ENCODE measurements around the gene PRDM5.

The PRDM5 gene

DNA sequence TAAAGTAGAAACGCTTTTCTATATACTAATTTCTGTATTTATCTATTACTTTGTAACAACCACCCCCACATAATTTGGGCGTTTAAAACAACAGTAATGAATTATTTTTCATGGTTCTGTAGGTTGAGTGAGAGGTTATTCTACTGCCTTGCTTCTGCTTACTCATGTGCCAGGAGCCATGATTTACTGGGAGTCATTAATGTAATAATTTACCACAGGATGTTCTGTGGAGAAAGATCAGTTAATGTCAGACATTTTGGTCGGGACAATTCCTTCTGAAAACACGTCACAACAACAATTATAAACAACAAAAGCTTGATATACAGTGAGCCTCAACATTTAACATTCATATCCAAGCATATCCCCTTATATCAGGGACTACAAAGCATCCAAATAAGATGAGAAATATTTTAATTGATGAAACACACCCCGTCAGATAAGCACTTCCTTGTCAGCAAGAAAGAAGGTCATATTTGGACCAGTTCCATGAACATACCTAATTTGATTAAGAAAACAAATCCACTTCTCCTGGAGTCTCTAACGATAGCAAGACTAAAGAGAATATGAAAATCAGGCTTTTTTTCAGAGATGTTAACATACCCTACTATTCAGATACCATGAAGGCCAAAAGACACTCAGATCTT, 238.5 kb downstream of the PRDM5 start:
- TF ChIP-seq, protein P1, sequence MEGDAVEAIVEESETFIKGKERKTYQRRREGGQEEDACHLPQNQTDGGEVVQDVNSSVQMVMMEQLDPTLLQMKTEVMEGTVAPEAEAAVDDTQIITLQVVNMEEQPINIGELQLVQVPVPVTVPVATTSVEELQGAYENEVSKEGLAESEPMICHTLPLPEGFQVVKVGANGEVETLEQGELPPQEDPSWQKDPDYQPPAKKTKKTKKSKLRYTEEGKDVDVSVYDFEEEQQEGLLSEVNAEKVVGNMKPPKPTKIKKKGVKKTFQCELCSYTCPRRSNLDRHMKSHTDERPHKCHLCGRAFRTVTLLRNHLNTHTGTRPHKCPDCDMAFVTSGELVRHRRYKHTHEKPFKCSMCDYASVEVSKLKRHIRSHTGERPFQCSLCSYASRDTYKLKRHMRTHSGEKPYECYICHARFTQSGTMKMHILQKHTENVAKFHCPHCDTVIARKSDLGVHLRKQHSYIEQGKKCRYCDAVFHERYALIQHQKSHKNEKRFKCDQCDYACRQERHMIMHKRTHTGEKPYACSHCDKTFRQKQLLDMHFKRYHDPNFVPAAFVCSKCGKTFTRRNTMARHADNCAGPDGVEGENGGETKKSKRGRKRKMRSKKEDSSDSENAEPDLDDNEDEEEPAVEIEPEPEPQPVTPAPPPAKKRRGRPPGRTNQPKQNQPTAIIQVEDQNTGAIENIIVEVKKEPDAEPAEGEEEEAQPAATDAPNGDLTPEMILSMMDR (IDR thresholded peaks at IDR 0.05; ENCODE audit: low read length, missing control alignments) = no peak
- no peak for DNase-seq (ENCODE audit: low read depth)
- H3K4me3 ChIP-seq (replicated peaks; ENCODE audit: low read depth, low read length) = no peak overlapping the region

DNA sequence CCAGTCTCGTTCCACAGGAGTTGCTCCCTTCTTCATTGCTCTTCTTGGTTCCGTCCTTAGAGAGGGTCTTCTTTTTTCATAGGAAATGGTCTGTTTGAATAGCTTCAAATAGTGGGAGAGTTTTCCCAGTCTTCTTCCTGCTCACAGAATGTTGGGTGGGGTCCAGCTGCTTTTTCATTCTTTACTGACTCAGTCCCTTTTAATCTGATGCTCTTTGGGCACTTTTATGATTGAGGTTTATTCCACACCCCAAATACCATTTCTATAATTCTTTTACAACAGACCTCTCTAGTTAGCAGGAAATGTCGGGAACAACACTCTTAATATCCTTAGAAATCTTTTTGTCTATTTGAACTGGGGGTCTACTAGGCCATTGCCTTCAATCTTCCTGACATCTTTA, 239.5 kb downstream of the PRDM5 start:
- DNase-seq (ENCODE audit: low read depth) = no peak
- no peak overlapping the region for H3K4me3 ChIP-seq (replicated peaks; ENCODE audit: low read depth, low read length)
- TF ChIP-seq, protein P1 (IDR thresholded peaks at IDR 0.05; ENCODE audit: low read length, missing control alignments) = no peak

DNA sequence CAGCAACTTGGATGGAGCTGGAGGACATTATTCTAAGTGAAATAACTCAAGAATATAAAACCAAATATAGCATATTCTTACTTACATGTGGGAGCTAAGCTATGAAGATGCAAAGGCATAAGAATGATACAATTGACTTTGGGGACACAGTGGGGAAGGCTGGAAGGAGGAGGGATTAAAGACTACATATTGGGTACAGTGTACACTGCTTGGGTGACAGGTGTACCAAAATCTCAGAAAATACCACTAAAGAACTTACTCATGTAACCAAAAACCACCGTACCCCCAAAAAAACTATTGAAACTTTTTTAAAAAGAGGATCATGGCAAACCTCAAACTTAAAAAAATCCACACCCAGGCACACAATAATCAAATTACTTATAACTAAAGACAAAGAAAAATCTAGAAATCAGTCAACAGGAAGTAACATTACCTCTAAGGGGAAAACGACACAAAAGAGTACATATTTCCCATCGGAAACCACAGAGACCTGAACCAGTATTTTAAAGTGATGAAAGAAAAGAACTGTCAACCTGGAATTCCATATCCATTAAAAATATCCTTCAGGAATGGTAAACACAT, 241.8 kb downstream of the PRDM5 start:
- TF ChIP-seq, protein P1 (IDR thresholded peaks at IDR 0.05; ENCODE audit: low read length, missing control alignments) = no peak
- H3K4me3 ChIP-seq (replicated peaks; ENCODE audit: low read depth, low read length) = no peak overlapping the region
- DNase-seq (ENCODE audit: low read depth) = no peak

DNA sequence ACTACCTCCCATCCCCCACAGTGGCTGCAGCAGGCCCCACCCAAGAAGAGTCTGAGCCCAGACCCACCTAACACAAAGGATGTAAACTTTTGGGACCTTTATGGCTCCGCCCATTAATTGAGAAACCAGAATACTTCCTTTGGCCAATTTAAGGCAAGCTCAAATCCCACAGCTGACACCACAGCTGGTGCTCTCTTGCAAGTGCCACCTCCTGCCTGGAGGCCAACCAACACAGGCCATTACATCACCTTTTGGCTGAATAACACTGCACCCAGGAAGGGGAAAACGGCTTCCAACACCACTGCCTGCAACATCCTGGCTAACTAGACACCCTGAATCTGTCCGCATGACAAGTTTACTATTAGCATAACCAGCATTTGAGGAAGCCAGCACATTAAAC, 248.8 kb downstream of the PRDM5 start:
- DNase-seq (ENCODE audit: low read depth) = no peak
- H3K4me3 ChIP-seq (replicated peaks; ENCODE audit: low read depth, low read length) = no peak overlapping the region
- TF ChIP-seq, protein P1 (IDR thresholded peaks at IDR 0.05; ENCODE audit: low read length, missing control alignments) = no peak

DNA sequence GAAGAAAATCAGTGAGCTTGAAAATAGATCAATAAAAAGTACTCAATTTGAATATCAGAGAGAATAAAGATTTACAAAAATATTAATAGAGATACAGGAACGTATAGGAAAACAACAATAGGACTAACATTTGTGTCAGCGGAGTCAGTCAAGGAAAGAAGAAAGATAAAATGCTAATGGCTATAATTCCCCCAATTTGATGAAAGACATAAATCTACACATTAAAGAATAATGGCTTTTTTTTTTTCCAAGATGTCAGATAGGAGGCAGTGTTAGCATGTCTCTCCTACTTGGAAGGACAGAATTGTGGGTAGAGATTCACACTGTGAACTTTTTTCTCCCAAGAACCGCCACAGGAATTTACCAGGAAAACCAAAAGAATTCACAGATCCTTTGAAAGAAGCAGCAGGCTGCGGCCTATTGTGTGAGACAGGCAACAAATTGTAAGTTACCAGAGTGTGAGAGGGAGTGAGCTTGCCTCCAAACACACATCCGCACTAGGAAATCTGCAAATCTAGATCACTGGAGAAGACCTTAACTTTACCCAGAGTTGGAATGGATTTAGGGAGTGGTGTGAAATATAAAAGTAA, 249.9 kb downstream of the PRDM5 start:
- DNase-seq (ENCODE audit: low read depth) = no peak
- H3K4me3 ChIP-seq (replicated peaks; ENCODE audit: low read depth, low read length) = no peak overlapping the region
- TF ChIP-seq, protein P1 (IDR thresholded peaks at IDR 0.05; ENCODE audit: low read length, missing control alignments) = no peak

DNA sequence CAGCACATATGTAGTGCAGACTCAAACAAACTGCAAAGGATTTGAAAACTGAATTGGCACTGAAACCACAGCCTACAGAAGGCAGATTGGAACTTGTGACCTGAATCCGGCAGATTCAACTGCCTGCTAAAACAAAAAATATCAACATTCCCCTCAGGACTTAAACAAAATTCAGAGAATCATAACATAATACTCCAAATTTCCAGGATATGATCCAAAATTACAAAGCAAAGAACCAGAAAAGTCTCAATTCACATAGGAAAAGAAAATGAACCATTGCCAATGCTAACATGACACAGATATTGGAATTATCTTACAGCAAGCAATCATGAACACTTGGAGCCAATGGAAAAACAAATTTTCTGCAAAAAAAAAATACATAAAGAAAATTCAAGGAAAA, 250.4 kb downstream of the PRDM5 start:
- TF ChIP-seq, protein P1 (IDR thresholded peaks at IDR 0.05; ENCODE audit: low read length, missing control alignments) = no peak
- no peak overlapping the region for H3K4me3 ChIP-seq (replicated peaks; ENCODE audit: low read depth, low read length)
- DNase-seq (ENCODE audit: low read depth) = no peak
